H9 (cell line): ENCODE measurements around the gene AGO3. TPM values are rescaled to one million over a fixed set of nuclear protein-coding genes. Genes with fewer than 3 reads are reported as not detected.

ENCODE experiments used
- DNase-seq: peaks from one replicate; pipeline ENCODE4 v3.0.0-alpha.2; 2017
- H2AFZ ChIP-seq: one replicate; pipeline ENCODE4 v1.6.1; 2013; ENCODE audit warnings: mild to moderate bottlenecking, low read length, control low read depth, moderate library complexity
- H2AK5ac ChIP-seq: 2 replicates; pipeline ENCODE4 v1.6.1; 2013; ENCODE audit warnings: low read length, control low read depth, mixed read lengths; ENCODE audit not compliant: insufficient read length
- H2BK120ac ChIP-seq: one replicate; pipeline ENCODE4 v1.6.1; 2013; ENCODE audit warnings: low read depth, mild to moderate bottlenecking, low read length, control low read depth, inconsistent platforms; ENCODE audit not compliant: poor library complexity, severe bottlenecking
- H2BK12ac ChIP-seq: 2 replicates; pipeline ENCODE4 v1.6.1; 2013; ENCODE audit warnings: low read length, control low read depth, mixed read lengths, low read depth; ENCODE audit not compliant: insufficient read length
- H2BK15ac ChIP-seq: 2 replicates; pipeline ENCODE4 v1.6.1; 2013; ENCODE audit warnings: low read depth, low read length, control low read depth
- H2BK20ac ChIP-seq: one replicate; pipeline ENCODE4 v1.6.1; 2013; ENCODE audit warnings: low read depth, mild to moderate bottlenecking, low read length, control low read depth, inconsistent platforms; ENCODE audit not compliant: poor library complexity, severe bottlenecking
- H2BK5ac ChIP-seq: 2 replicates; pipeline ENCODE4 v1.6.1; 2013; ENCODE audit warnings: low read length, control low read depth, mixed read lengths; ENCODE audit not compliant: insufficient read length
- H3K14ac ChIP-seq: 2 replicates; pipeline ENCODE4 v1.6.1; 2013; ENCODE audit warnings: low read length, control low read depth; ENCODE audit not compliant: insufficient read depth
- H3K18ac ChIP-seq: 2 replicates; pipeline ENCODE4 v1.6.1; 2013; ENCODE audit warnings: low read depth, mild to moderate bottlenecking, mixed read lengths, low read length, control low read depth; ENCODE audit not compliant: insufficient read length
- H3K23ac ChIP-seq: 2 replicates; pipeline ENCODE4 v1.6.1; 2013; ENCODE audit warnings: low read length, control low read depth, mixed read lengths, low read depth; ENCODE audit not compliant: insufficient read length
- H3K23me2 ChIP-seq: 2 replicates; pipeline ENCODE4 v1.6.1; 2013; ENCODE audit warnings: low read depth, mild to moderate bottlenecking, mixed read lengths, low read length, control low read depth; ENCODE audit not compliant: insufficient read length, poor library complexity, severe bottlenecking
- H3K27ac ChIP-seq: 2 replicates; pipeline ENCODE4 v1.5.1; 2013; ENCODE audit warnings: low read length, control low read depth, mixed read lengths, low read depth; ENCODE audit not compliant: insufficient read length
- H3K27me3 ChIP-seq: 2 replicates; pipeline ENCODE4 v1.6.1; 2013; ENCODE audit warnings: low read length, control low read depth, inconsistent platforms; ENCODE audit not compliant: insufficient read depth
- H3K4ac ChIP-seq: 2 replicates; pipeline ENCODE4 v1.6.1; 2013; ENCODE audit warnings: low read depth, mild to moderate bottlenecking, control low read depth, inconsistent platforms, low read length, moderate library complexity
- H3K4me1 ChIP-seq: 2 replicates; pipeline ENCODE4 v1.6.1; 2013; ENCODE audit warnings: low read length, control low read depth, inconsistent platforms; ENCODE audit not compliant: insufficient read depth
- H3K4me2 ChIP-seq: 2 replicates; pipeline ENCODE4 v1.6.1; 2013; ENCODE audit warnings: low read length, control low read depth, mixed read lengths; ENCODE audit not compliant: insufficient read length, insufficient read depth
- H3K56ac ChIP-seq: 2 replicates; pipeline ENCODE4 v1.6.1; 2013; ENCODE audit warnings: low read depth, mild to moderate bottlenecking, mixed read lengths, low read length, control low read depth; ENCODE audit not compliant: insufficient read length
- H3K79me1 ChIP-seq: 2 replicates; pipeline ENCODE4 v1.6.1; 2013; ENCODE audit warnings: low read depth, mild to moderate bottlenecking, moderate library complexity, low read length, control low read depth, inconsistent platforms; ENCODE audit not compliant: insufficient read depth, poor library complexity, severe bottlenecking
- H3K79me2 ChIP-seq: 2 replicates; pipeline ENCODE4 v1.6.1; 2013; ENCODE audit warnings: low read length, control low read depth, inconsistent platforms; ENCODE audit not compliant: insufficient read depth
- H3K9ac ChIP-seq: 2 replicates; pipeline ENCODE4 v1.6.1; 2013; ENCODE audit warnings: low read length, control low read depth, mixed read lengths; ENCODE audit not compliant: insufficient read length; ENCODE audit errors: extremely low read depth
- H3K9me3 ChIP-seq: one replicate; pipeline ENCODE4 v1.6.1; 2013; ENCODE audit warnings: low read depth, low read length, inconsistent platforms; ENCODE audit not compliant: control insufficient read depth
- H3T11ph ChIP-seq: one replicate; pipeline ENCODE4 v1.6.1; 2013; ENCODE audit warnings: mild to moderate bottlenecking, low read length, control low read depth, inconsistent platforms
- H4K20me1 ChIP-seq: one replicate; pipeline ENCODE4 v1.6.1; 2013; ENCODE audit not compliant: control insufficient read depth, insufficient read length, insufficient read depth
- H4K5ac ChIP-seq: 2 replicates; pipeline ENCODE4 v1.6.1; 2013; ENCODE audit warnings: low read depth, mild to moderate bottlenecking, mixed read lengths, low read length, control low read depth; ENCODE audit not compliant: insufficient read length
- H4K8ac ChIP-seq: replicated peaks from 2 replicates; pipeline ENCODE4 v1.6.1; 2013; ENCODE audit warnings: low read length, control low read depth, mixed read lengths, low read depth; ENCODE audit not compliant: insufficient read length
- H4K91ac ChIP-seq: 2 replicates; pipeline ENCODE4 v1.6.1; 2013; ENCODE audit warnings: low read depth, mild to moderate bottlenecking, moderate library complexity, mixed read lengths, low read length, control low read depth; ENCODE audit not compliant: insufficient read length
- H3K27ac Mint-ChIP-seq, 3 experiments: 2 replicates in 2 of 3; 3 replicates in 1 of 3; pipeline ENCODE4 v1.8.0; 2020 to 2021; ENCODE audit warnings: mixed read lengths in 3 of 3, mild to moderate bottlenecking in 1 of 3, moderate library complexity in 1 of 3
- H3K27me3 Mint-ChIP-seq: 2 replicates; pipeline ENCODE4 v1.8.0; 2021; ENCODE audit warnings: low read depth, mild to moderate bottlenecking, moderate library complexity, mixed read lengths
- H3K36me3 Mint-ChIP-seq, 3 experiments: 2 replicates in 2 of 3; 3 replicates in 1 of 3; pipeline ENCODE4 v1.8.0; 2020 to 2021; ENCODE audit warnings: low read depth in 3 of 3, mixed read lengths in 3 of 3; ENCODE audit not compliant: insufficient read depth in 1 of 3
- H3K4me1 Mint-ChIP-seq, 2 experiments: 2 replicates each; pipeline ENCODE4 v1.8.0; 2020; ENCODE audit warnings: mixed read lengths in 2 of 2
- H3K4me3 Mint-ChIP-seq, 2 experiments: 2 replicates in 1 of 2; 3 replicates in 1 of 2; pipeline ENCODE4 v1.8.0; 2020 to 2021; ENCODE audit warnings: mild to moderate bottlenecking in 2 of 2, mixed read lengths in 2 of 2, moderate library complexity in 1 of 2
- H3K9me3 Mint-ChIP-seq, 2 experiments: 2 replicates in 1 of 2; 3 replicates in 1 of 2; pipeline ENCODE4 v1.8.0; 2020; ENCODE audit warnings: mild to moderate bottlenecking in 2 of 2, mixed read lengths in 2 of 2, moderate library complexity in 1 of 2
- CTCF ChIP-seq: fragments of 200-600 bp; sonication (generic); conservative IDR thresholded peaks from 3 replicates; pipeline ENCODE4 v1.8.0; 2021; ENCODE audit warnings: antibody characterized with exemption, mild to moderate bottlenecking
- WGBS: extraction: QIAGEN DNeasy Blood & Tissue Kit; methylation state at CpG from one replicate; pipeline ENCODE4 v1.1.7; 2013; ENCODE audit warnings: missing lambda C conversion rate, low lambda C conversion rate, mixed read lengths; ENCODE audit not compliant: insufficient read length; ENCODE audit errors: extremely low coverage; 5-methylcytosine and 5-hydroxymethylcytosine counted together
- total RNA-seq: library from RNA; stranded (reverse); gene quantifications from 2 replicates; pipeline ENCODE4 v1.2.1, GENCODE V29; 2021

The AGO3 gene
- total RNA-seq, 1 experiment from 2014 or later = 27.0 TPM

GRCh38 chr1:36080236-36080635, 149.3 kb downstream of the AGO3 start:
- Mint-ChIP-seq H3K4me3 (no peak overlapping the region), H3K4me1 (peaks cover 9% of the 10 kb centered on the region in 2 experiments; a peak in 3 of 4 replicates), H3K27ac (no peak overlapping the region), H3K9me3 (no peaks in the 10 kb centered on the region), H3K27me3 (peaks cover 13% of the 10 kb centered on the region), H3K36me3 (no peaks in the 10 kb centered on the region)
- TF ChIP-seq CTCF = no peak
- Histone ChIP-seq H3T11ph (no peak overlapping the region), H3K23ac (no peak overlapping the region), H3K56ac (no peak overlapping the region), H2BK12ac (no peak overlapping the region), H3K4ac (no peak overlapping the region), H2AK5ac (no peak overlapping the region), H2BK5ac (no peak overlapping the region), H4K8ac (no peak overlapping the region), H3K79me1 (no peaks in the 10 kb centered on the region), H3K4me1 (no peaks in the 10 kb centered on the region), H4K91ac (no peak overlapping the region), H3K79me2 (no peaks in the 10 kb centered on the region), H4K5ac (no peak overlapping the region), H3K9me3 (no peaks in the 10 kb centered on the region), H3K9ac (no peak overlapping the region), H3K14ac (no peak overlapping the region), H2AFZ (no peak overlapping the region), H3K4me2 (no peak overlapping the region), H4K20me1 (no peaks in the 10 kb centered on the region), H2BK20ac (no peak overlapping the region), H3K23me2 (peaks cover 8% of the 10 kb centered on the region), H3K27ac (no peak overlapping the region), H3K27me3 (no peaks in the 10 kb centered on the region), H3K18ac (no peak overlapping the region), H2BK15ac (no peak overlapping the region), H2BK120ac (no peak overlapping the region)
- no peak for DNase-seq
- WGBS = no CpG with 5 or more reads among the region's 3 CpGs
